Sigmoid colon (tissue), 4 donors: Measurements from ENCODE around the gene CDK5.

Experiments
- CTCF ChIP-seq, 4 experiments: fragments of 450-650 bp in 3 of 4; fragments of 200-600 bp in 1 of 4; IDR thresholded peaks; one replicate each; pipeline ENCODE4 v1.5.1; 2016 to 2019; ENCODE audit warnings: antibody characterized with exemption in 4 of 4, mild to moderate bottlenecking in 3 of 4, moderate library complexity in 2 of 4
- EP300 ChIP-seq, 4 donors: sonication (generic); formaldehyde crosslinking; IDR thresholded peaks; one replicate each; pipeline ENCODE4 v1.6.1; 2017; ENCODE audit warnings: antibody characterized with exemption in 4 of 4
- POLR2A ChIP-seq, 2 donors: fragments of 450-650 bp; IDR thresholded peaks; one replicate each; pipeline ENCODE4 v1.6.1; 2016; ENCODE audit warnings: antibody characterized with exemption in 2 of 2, mild to moderate bottlenecking in 2 of 2, moderate library complexity in 2 of 2
- POLR2AphosphoS5 ChIP-seq, 4 donors: sonication (generic); formaldehyde crosslinking; IDR thresholded peaks; one replicate each; pipeline ENCODE4 v1.6.1; 2017; ENCODE audit warnings: antibody characterized with exemption in 4 of 4

DNA sequence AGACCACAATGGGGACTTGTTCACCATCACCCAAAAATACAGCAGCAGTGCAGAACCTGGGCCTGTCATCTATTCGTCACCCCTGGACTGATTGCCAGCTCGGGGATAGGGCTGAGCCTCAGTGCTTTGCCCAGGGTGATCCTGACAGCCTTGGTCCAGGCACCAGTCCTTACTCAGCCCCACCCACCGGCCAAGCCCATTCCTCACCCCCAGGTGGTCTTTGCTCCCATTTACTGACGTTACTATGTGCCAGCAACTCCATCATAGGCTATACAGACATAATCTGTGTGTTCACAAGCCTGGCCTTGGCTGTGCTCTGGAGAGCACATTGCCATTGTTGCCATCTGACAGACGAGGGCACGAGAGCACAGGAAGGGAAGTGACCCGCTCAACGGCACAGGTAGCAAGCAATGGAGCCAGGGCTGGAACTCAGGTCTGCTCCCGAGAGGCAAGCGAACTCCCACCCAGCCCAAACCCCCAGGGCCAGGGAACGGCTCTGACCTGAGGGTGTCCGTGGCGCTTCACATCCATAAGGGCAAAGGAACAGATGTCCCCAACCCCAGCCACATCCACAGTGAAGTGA lies 40.2 kb downstream of the CDK5 start:
- TF ChIP-seq POLR2AphosphoS5 (IDR thresholded peaks at IDR 0.05) (no peak), POLR2A (IDR thresholded peaks at IDR 0.05) (no peak), EP300 (IDR thresholded peaks at IDR 0.05) (no peak), CTCF (IDR thresholded peaks at IDR 0.05) (no peak)
